Adipocyte (in vitro differentiated cells): ENCODE measurements around the gene WDFY3.
A peak's percentile ranks its signal among the peaks of the same experiment; 100 is the strongest.

Source experiments
- DNase-seq: peaks from one replicate; pipeline ENCODE4 v3.0.0-alpha.2; 2015; ENCODE audit warnings: low read depth
- H3K27me3 ChIP-seq: replicated peaks from 2 replicates; pipeline ENCODE4 v1.7.0; 2013; ENCODE audit warnings: mild to moderate bottlenecking, low read length, moderate library complexity; ENCODE audit not compliant: control insufficient read depth, insufficient read depth
- H3K36me3 ChIP-seq: 2 replicates; pipeline ENCODE4 v1.7.0; 2013; ENCODE audit warnings: low read length, mild to moderate bottlenecking, moderate library complexity; ENCODE audit not compliant: control insufficient read depth, insufficient read depth, severe bottlenecking
- H3K4me1 ChIP-seq: 2 replicates; pipeline ENCODE4 v1.7.0; 2013; ENCODE audit warnings: mild to moderate bottlenecking, low read length, moderate library complexity; ENCODE audit not compliant: control insufficient read depth, insufficient read depth
- H3K4me3 ChIP-seq: 2 replicates; pipeline ENCODE4 v1.7.0; 2013; ENCODE audit warnings: mild to moderate bottlenecking, low read length, moderate library complexity
- H3K9ac ChIP-seq: 2 replicates; pipeline ENCODE4 v1.7.0; 2013; ENCODE audit warnings: mild to moderate bottlenecking, low read length, moderate library complexity
- H3K9me3 ChIP-seq: 2 replicates; pipeline ENCODE4 v1.7.0; 2013; ENCODE audit warnings: mild to moderate bottlenecking, low read length, moderate library complexity; ENCODE audit not compliant: control insufficient read depth

The WDFY3 gene

DNA sequence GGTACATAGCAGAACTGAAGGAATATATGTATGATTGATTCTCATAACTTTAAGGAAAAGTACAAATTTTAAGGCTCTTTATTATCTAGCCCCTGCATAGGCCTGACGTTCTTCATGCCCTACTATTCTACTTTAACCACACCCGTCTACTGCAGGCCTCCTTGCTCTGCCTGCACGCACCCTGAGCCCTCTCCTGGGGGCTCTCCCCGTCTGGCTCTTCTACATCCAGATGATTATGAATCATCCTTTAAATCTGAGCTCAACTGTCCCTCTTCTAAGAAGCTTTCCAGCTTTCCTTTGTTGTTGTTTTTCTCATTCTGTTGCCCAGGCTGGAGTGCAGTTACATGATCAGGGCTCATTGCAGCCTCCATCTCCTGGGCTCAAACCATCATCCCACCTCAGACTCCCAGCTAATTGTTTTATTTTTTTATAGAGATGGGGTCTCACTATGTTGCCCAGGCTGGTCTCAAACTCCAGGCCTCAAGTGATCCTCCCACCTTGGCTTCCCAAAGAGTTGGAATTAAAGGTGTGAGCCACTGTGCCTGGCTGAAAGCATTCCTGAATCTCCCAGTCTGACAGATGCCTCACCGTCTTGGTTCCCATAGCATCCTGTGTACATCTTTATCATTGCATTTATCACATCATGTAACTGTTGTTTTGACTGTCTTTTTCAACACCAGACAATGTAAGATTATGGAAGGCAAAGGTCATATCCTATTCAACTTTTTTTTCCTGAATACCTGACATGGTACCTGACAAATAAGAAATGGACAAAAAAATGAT, 89.2 kb downstream of the WDFY3 start:
- DNase-seq, result peak; percentile 27
- Histone ChIP-seq H3K9me3 (no peaks in the 10 kb centered on the region), H3K4me3 (no peak overlapping the region), H3K27me3 (no peaks in the 10 kb centered on the region), H3K4me1 (peaks cover 26% of the 10 kb centered on the region), H3K9ac (no peak overlapping the region), H3K36me3 (peaks cover 9% of the 10 kb centered on the region)

DNA sequence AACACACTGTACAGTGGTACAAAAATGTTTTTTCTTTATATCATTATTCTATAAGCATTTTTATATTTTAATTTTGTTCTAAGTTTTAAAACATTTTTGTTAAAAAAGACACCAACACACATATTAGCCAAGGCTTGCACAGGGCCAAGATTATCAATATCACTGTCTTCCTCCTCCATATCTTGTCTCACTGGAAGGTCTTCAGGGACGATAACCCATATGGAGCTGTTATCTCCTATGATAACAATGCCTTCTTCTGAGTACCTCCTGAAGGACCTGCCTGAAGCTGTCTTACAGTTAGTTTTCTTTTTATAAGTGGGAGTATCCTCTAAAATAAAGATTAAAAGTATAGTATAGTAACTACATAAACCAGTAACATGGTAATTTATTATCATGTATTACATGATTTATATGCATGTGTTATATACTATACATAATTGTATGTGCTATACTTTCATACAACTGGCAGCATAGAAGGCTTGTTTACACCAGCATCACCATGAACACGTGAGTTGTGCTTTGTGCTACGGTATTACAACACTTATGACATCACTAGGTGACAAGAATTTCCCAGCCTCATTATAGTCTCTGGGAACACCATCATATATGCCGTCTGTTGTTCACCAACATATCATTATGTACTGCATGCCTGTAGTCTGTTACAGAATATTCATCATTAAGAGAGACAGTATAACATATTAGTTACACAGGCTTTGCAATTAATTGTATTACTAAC, 90.7 kb downstream of the WDFY3 start:
- DNase-seq, result no peak

GRCh38 chr4:84874619-84875018, 91.9 kb downstream of the WDFY3 start:
- no peaks in the 10 kb centered on the region for H3K9me3 ChIP-seq
- H3K4me3 ChIP-seq, result no peak overlapping the region
- H3K9ac ChIP-seq, result no peak overlapping the region
- no peaks in the 10 kb centered on the region for H3K27me3 ChIP-seq
- peaks cover 42% of the 10 kb centered on the region for H3K4me1 ChIP-seq
- H3K36me3 ChIP-seq, result peaks cover 6% of the 10 kb centered on the region
- no peak for DNase-seq

More for the DNA sequence above, 90.7 kb downstream of the WDFY3 start:
- H3K4me3 ChIP-seq, result no peak overlapping the region
- H3K27me3 ChIP-seq, result no peaks in the 10 kb centered on the region
- peaks cover 32% of the 10 kb centered on the region for H3K4me1 ChIP-seq
- H3K36me3 ChIP-seq, result peaks cover 6% of the 10 kb centered on the region
- H3K9me3 ChIP-seq, result no peaks in the 10 kb centered on the region
- no peak overlapping the region for H3K9ac ChIP-seq

DNA sequence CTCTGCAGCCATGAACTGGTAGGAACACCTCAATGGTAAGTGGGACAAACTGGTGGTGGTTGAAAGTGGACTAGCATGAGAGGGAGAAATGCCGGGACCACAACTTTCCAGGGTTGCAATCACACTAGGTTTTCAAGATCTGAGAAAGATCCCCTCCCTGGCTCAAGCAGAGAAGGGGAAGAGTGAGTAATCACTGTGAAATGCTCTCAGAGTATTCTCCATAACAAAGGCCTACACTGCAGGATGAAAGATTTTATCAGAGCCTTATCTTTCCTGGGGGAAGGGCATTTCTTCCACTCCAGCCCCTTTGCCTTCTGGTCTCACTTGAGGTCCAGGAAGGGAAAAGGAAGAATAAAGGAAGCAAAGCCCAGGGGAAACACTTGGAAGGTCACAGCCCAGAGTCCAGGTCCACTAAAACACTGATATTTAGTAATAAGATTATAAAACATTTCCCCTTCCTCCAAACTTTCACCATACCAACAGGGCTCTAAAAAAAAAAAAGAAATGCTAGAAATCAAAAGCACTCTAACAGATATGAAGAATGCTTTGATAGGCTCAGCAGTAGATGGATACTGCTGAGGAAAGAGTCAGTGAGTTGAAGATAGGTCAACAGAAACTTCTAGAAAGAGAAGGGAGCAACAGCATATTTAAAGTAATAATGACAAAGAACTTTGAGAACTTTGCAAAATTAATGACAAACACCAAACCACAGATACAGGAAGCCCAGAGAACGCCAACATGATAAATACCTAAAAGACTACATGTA, 95.9 kb downstream of the WDFY3 start:
- peak; percentile 64 for DNase-seq
- Histone ChIP-seq H3K27me3 (no peaks in the 10 kb centered on the region), H3K9ac (no peak overlapping the region), H3K36me3 (peaks cover 6% of the 10 kb centered on the region), H3K4me3 (no peak overlapping the region), H3K9me3 (no peaks in the 10 kb centered on the region), H3K4me1 (peaks cover 16% of the 10 kb centered on the region)

DNA sequence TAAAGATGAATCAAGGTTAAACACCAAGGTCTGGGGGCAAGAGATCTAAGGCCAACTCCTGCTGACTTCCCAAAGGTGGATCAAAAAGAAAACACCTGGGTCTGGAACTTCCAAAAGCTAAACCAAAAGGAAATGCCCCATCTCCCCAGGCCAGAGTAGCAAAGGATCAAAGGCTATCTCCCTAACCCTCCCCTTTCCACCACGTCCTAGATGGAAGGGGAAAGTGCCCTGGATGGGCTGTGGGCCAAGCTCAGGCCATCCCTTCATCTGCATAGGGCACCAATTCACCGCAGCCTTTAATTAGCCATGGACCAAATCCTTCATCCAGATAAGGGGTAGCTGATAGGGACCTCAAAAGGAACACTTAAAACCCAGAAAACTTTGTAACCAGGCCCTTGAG, 100.2 kb downstream of the WDFY3 start:
- Histone ChIP-seq H3K9ac (no peak overlapping the region), H3K4me1 (peaks cover 15% of the 10 kb centered on the region), H3K36me3 (no peaks in the 10 kb centered on the region), H3K4me3 (no peak overlapping the region), H3K27me3 (no peaks in the 10 kb centered on the region), H3K9me3 (no peaks in the 10 kb centered on the region)
- no peak for DNase-seq

GRCh38 chr4:84865600-84865999, 100.9 kb downstream of the WDFY3 start:
- H3K9me3 ChIP-seq, result no peaks in the 10 kb centered on the region
- H3K4me1 ChIP-seq, result peaks cover 8% of the 10 kb centered on the region
- H3K27me3 ChIP-seq, result no peaks in the 10 kb centered on the region
- no peak overlapping the region for H3K9ac ChIP-seq
- no peak overlapping the region for H3K4me3 ChIP-seq
- H3K36me3 ChIP-seq, result no peaks in the 10 kb centered on the region
- DNase-seq, result no peak

DNA sequence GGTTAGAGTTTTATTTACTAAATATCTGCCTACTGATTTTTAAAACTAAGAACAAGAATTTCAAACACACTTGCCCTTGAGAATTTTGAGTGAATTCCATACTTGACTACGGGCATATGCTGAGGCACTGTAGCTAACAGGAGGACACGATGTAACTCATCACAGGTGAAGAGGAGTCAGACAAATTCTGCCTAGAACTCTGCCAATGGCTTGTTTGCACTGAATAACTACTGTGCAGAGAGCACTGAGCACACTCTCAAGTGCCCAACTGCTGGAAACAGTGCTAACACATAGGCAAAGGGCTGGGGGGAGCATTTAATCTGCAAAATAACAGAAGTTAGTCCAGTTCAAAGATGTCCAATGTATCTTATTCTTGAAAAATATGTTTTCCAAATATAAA, 104.4 kb downstream of the WDFY3 start:
- Histone ChIP-seq H3K4me1 (no peaks in the 10 kb centered on the region), H3K9ac (no peak overlapping the region), H3K27me3 (no peaks in the 10 kb centered on the region), H3K9me3 (no peaks in the 10 kb centered on the region), H3K4me3 (no peak overlapping the region), H3K36me3 (peaks cover 20% of the 10 kb centered on the region)
- DNase-seq, result no peak

- peaks cover 20% of the 10 kb centered on the region for H3K36me3 ChIP-seq
- H3K4me1 ChIP-seq, result peaks cover 7% of the 10 kb centered on the region
- H3K4me3 ChIP-seq, result no peak overlapping the region
- no peak overlapping the region for H3K9ac ChIP-seq
- no peak for DNase-seq
- H3K9me3 ChIP-seq, result no peaks in the 10 kb centered on the region
- H3K27me3 ChIP-seq, result no peaks in the 10 kb centered on the region
These were observed 109.2 kb downstream of the WDFY3 start for GRCh38 chr4:84857296-84857695.

GRCh38 chr4:84856468-84857049, 109.9 kb downstream of the WDFY3 start:
- no peaks in the 10 kb centered on the region for H3K9me3 ChIP-seq
- no peak overlapping the region for H3K4me3 ChIP-seq
- no peak overlapping the region for H3K9ac ChIP-seq
- peaks cover 7% of the 10 kb centered on the region for H3K4me1 ChIP-seq
- no peak for DNase-seq
- H3K36me3 ChIP-seq, result peaks cover 20% of the 10 kb centered on the region
- H3K27me3 ChIP-seq, result no peaks in the 10 kb centered on the region

DNA sequence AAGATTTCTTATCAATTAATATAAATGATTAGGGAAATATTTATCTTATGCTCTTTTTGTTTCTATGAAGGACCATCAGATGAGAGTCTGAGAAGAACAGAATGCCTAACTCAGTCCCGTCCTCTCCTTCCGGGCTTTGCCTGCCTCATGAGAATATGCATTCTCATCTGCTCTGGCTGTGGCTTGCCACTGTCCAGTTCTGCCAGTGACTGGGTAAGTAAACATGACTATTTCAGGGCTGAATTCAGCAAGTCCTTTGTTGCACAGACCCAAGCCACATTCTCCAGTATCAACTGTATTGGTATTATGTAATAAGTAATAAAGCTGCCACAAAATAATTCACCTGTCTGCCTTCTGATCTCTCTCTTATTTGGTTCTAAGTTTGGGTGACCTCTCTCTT, 110.7 kb downstream of the WDFY3 start:
- H3K4me1 ChIP-seq, result peaks cover 7% of the 10 kb centered on the region
- H3K36me3 ChIP-seq, result peaks cover 20% of the 10 kb centered on the region
- H3K9me3 ChIP-seq, result no peaks in the 10 kb centered on the region
- H3K4me3 ChIP-seq, result no peak overlapping the region
- no peak for DNase-seq
- H3K27me3 ChIP-seq, result no peaks in the 10 kb centered on the region
- H3K9ac ChIP-seq, result no peak overlapping the region

DNA sequence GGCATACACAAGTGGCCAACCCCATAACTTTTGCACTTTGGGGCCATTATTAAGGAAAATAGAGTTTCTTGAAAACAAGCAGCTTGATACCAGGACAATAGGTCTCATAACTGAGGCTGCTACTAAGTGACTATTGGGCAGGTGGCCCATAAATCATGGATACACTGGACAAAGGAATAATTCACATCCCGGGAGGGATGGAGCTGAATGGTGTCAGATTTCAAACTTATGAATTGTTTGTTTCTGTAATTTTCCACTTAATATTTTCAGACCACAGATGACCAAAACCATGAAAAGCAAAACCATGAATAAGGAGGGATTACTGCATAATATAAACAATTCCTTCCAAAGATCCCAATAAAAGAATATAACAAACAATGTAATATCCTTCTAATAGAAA, 114.4 kb downstream of the WDFY3 start:
- peak; percentile 27 for DNase-seq
- H3K4me1 ChIP-seq, result peaks cover 32% of the 10 kb centered on the region
- no peak overlapping the region for H3K9ac ChIP-seq
- H3K27me3 ChIP-seq, result no peaks in the 10 kb centered on the region
- peaks cover 13% of the 10 kb centered on the region for H3K36me3 ChIP-seq
- H3K9me3 ChIP-seq, result no peaks in the 10 kb centered on the region
- no peak overlapping the region for H3K4me3 ChIP-seq
